ENCODE results near the gene SIRT4.
A peak's percentile ranks its signal among the peaks of the same experiment; 100 is the strongest.

Gene SIRT4

GRCh38 chr12:120266180-120266870 is 35.8 kb upstream of the SIRT4 start:
- no peak overlapping the region for H2BK120ac ChIP-seq (ENCODE audit: low read depth, low read length)
- H3K4me2 ChIP-seq (ENCODE audit: low read length, poor library complexity, severe bottlenecking): no peak overlapping the region
- H3K4me1 ChIP-seq (ENCODE audit: control insufficient read depth, insufficient read depth, low read depth, low read length): peaks cover 19% of the 10 kb centered on the region
- H3K27me3 ChIP-seq (ENCODE audit: control insufficient read depth in 1 of 2, insufficient read depth in 1 of 2, low read length in 2 of 2): no peaks in the 10 kb centered on the region
- H2AFZ ChIP-seq (ENCODE audit: low read depth, low read length): no peak overlapping the region
- peak overlapping the region; percentile 21 for H3K9ac ChIP-seq (ENCODE audit: low read length)
- H4K91ac ChIP-seq (ENCODE audit: low read length): no peak overlapping the region
- no peaks in the 10 kb centered on the region for H3K9me3 ChIP-seq (ENCODE audit: control insufficient read depth, low read length)
- WGBS: 67% methylated on average over 7 of the region's 8 CpGs
- H3K18ac ChIP-seq (ENCODE audit: low read depth in 1 of 2, low read length in 2 of 2): no peak overlapping the region
- no peak for DNase-seq
- H3K4ac ChIP-seq (ENCODE audit: low read depth in 1 of 2, low read length in 2 of 2): no peak overlapping the region
- H2AK5ac ChIP-seq (ENCODE audit: low read length, severe bottlenecking): peak overlapping the region; percentile 15
- H3K79me1 ChIP-seq (replicated peaks; ENCODE audit: low read length, poor library complexity, severe bottlenecking): no peaks in the 10 kb centered on the region
- peaks cover 0 to 17% of the 10 kb centered on the region in 2 experiments for H3K36me3 ChIP-seq (ENCODE audit: control insufficient read depth in 1 of 2, insufficient read depth in 2 of 2, low read depth in 1 of 2, low read length in 2 of 2)
- no peak overlapping the region for H3K27ac ChIP-seq (ENCODE audit: low read length, poor library complexity, severe bottlenecking)
- no peak overlapping the region for H2BK5ac ChIP-seq (ENCODE audit: low read depth, low read length, poor library complexity, severe bottlenecking)
- no peak overlapping the region for H2BK15ac ChIP-seq (ENCODE audit: low read depth, poor library complexity, severe bottlenecking)
- peak overlapping the region; percentile 45 for H4K8ac ChIP-seq (ENCODE audit: low read length)
- H3K4me3 ChIP-seq (ENCODE audit: insufficient read depth in 1 of 2, low read depth in 1 of 2, low read length in 2 of 2): peak overlapping the region in 1 of 2 experiments; percentile 14
- no peak overlapping the region for H3K23ac ChIP-seq (ENCODE audit: low read length in 2 of 2)
- no peak overlapping the region for H3K14ac ChIP-seq (ENCODE audit: low read length in 2 of 2)
- peak overlapping the region; percentile 1 to 75 for H2BK12ac ChIP-seq (ENCODE audit: low read length in 2 of 2)

- Histone ChIP-seq H3K79me1 (replicated peaks; ENCODE audit: low read length, poor library complexity, severe bottlenecking) (no peaks in the 10 kb centered on the region), H2BK120ac (ENCODE audit: low read depth, low read length) (no peak overlapping the region), H4K91ac (ENCODE audit: low read length) (no peak overlapping the region), H2BK15ac (ENCODE audit: low read depth, poor library complexity, severe bottlenecking) (no peak overlapping the region), H3K4me2 (ENCODE audit: low read length, poor library complexity, severe bottlenecking) (no peak overlapping the region), H2BK5ac (ENCODE audit: low read depth, low read length, poor library complexity, severe bottlenecking) (no peak overlapping the region), H3K27ac (ENCODE audit: low read length, poor library complexity, severe bottlenecking) (no peak overlapping the region), H2AFZ (ENCODE audit: low read depth, low read length) (no peak overlapping the region), H3K23ac (ENCODE audit: low read length in 2 of 2) (no peak overlapping the region), H3K14ac (ENCODE audit: low read length in 2 of 2) (no peak overlapping the region), H3K4me3 (ENCODE audit: insufficient read depth in 1 of 2, low read depth in 1 of 2, low read length in 2 of 2) (no peak overlapping the region), H3K27me3 (ENCODE audit: control insufficient read depth in 1 of 2, insufficient read depth in 1 of 2, low read length in 2 of 2) (no peaks in the 10 kb centered on the region), H3K36me3 (ENCODE audit: control insufficient read depth in 1 of 2, insufficient read depth in 2 of 2, low read depth in 1 of 2, low read length in 2 of 2) (peaks cover 0 to 6% of the 10 kb centered on the region in 2 experiments), H3K9me3 (ENCODE audit: control insufficient read depth, low read length) (no peaks in the 10 kb centered on the region), H3K9ac (ENCODE audit: low read length) (peak overlapping the region; percentile 5), H2BK12ac (ENCODE audit: low read length in 2 of 2) (no peak overlapping the region), H3K18ac (ENCODE audit: low read depth in 1 of 2, low read length in 2 of 2) (no peak overlapping the region), H4K8ac (ENCODE audit: low read length) (peak overlapping the region; percentile 37), H3K4ac (ENCODE audit: low read depth in 1 of 2, low read length in 2 of 2) (no peak overlapping the region), H3K4me1 (ENCODE audit: control insufficient read depth, insufficient read depth, low read depth, low read length) (peaks cover 9% of the 10 kb centered on the region), H2AK5ac (ENCODE audit: low read length, severe bottlenecking) (no peak overlapping the region)
- WGBS: 64% methylated on average over 4 of the region's 4 CpGs
- no peak for DNase-seq
Observed at GRCh38 chr12:120267736-120268135, 34.4 kb upstream of the SIRT4 start.

GRCh38 chr12:120276734-120277133 is 25.4 kb upstream of the SIRT4 start:
- 89% methylated on average over 2 of the region's 6 CpGs for WGBS
- Histone ChIP-seq H3K4me1 (ENCODE audit: control insufficient read depth, insufficient read depth, low read depth, low read length) (peaks cover 12% of the 10 kb centered on the region), H3K4me3 (ENCODE audit: insufficient read depth in 1 of 2, low read depth in 1 of 2, low read length in 2 of 2) (no peak overlapping the region)

GRCh38 chr12:120278137-120279069 is 23.7 kb upstream of the SIRT4 start:
- Histone ChIP-seq H2BK12ac (ENCODE audit: low read length in 2 of 2) (no peak overlapping the region), H3K18ac (ENCODE audit: low read depth in 1 of 2, low read length in 2 of 2) (no peak overlapping the region), H2AK5ac (ENCODE audit: low read length, severe bottlenecking) (no peak overlapping the region), H3K4me1 (ENCODE audit: control insufficient read depth, insufficient read depth, low read depth, low read length) (peaks cover 12% of the 10 kb centered on the region), H3K27ac (ENCODE audit: low read length, poor library complexity, severe bottlenecking) (no peak overlapping the region), H3K23ac (ENCODE audit: low read length in 2 of 2) (no peak overlapping the region), H3K79me1 (replicated peaks; ENCODE audit: low read length, poor library complexity, severe bottlenecking) (no peaks in the 10 kb centered on the region), H3K4ac (ENCODE audit: low read depth in 1 of 2, low read length in 2 of 2) (no peak overlapping the region), H4K91ac (ENCODE audit: low read length) (peak overlapping the region; percentile 50), H3K36me3 (ENCODE audit: control insufficient read depth in 1 of 2, insufficient read depth in 2 of 2, low read depth in 1 of 2, low read length in 2 of 2) (no peaks in the 10 kb centered on the region), H3K14ac (ENCODE audit: low read length in 2 of 2) (no peak overlapping the region), H3K9me3 (ENCODE audit: control insufficient read depth, low read length) (no peaks in the 10 kb centered on the region), H2BK15ac (ENCODE audit: low read depth, poor library complexity, severe bottlenecking) (no peak overlapping the region), H3K4me3 (ENCODE audit: insufficient read depth in 1 of 2, low read depth in 1 of 2, low read length in 2 of 2) (no peak overlapping the region), H3K27me3 (ENCODE audit: control insufficient read depth in 1 of 2, insufficient read depth in 1 of 2, low read length in 2 of 2) (no peaks in the 10 kb centered on the region), H2BK120ac (ENCODE audit: low read depth, low read length) (no peak overlapping the region), H4K8ac (ENCODE audit: low read length) (no peak overlapping the region), H3K4me2 (ENCODE audit: low read length, poor library complexity, severe bottlenecking) (no peak overlapping the region), H2AFZ (ENCODE audit: low read depth, low read length) (no peak overlapping the region), H3K9ac (ENCODE audit: low read length) (no peak overlapping the region), H2BK5ac (ENCODE audit: low read depth, low read length, poor library complexity, severe bottlenecking) (no peak overlapping the region)
- WGBS: 96% methylated on average over 43 of the region's 57 CpGs
- DNase-seq: no peak

More at GRCh38 chr12:120276734-120277133, 25.4 kb upstream of the SIRT4 start:
- Histone ChIP-seq H4K8ac (ENCODE audit: low read length) (no peak overlapping the region), H3K27me3 (ENCODE audit: control insufficient read depth in 1 of 2, insufficient read depth in 1 of 2, low read length in 2 of 2) (no peaks in the 10 kb centered on the region), H3K79me1 (replicated peaks; ENCODE audit: low read length, poor library complexity, severe bottlenecking) (no peaks in the 10 kb centered on the region), H2BK12ac (ENCODE audit: low read length in 2 of 2) (no peak overlapping the region), H3K27ac (ENCODE audit: low read length, poor library complexity, severe bottlenecking) (no peak overlapping the region), H3K9ac (ENCODE audit: low read length) (no peak overlapping the region), H3K9me3 (ENCODE audit: control insufficient read depth, low read length) (no peaks in the 10 kb centered on the region), H2BK120ac (ENCODE audit: low read depth, low read length) (no peak overlapping the region), H2BK5ac (ENCODE audit: low read depth, low read length, poor library complexity, severe bottlenecking) (no peak overlapping the region), H2AFZ (ENCODE audit: low read depth, low read length) (no peak overlapping the region), H3K36me3 (ENCODE audit: control insufficient read depth in 1 of 2, insufficient read depth in 2 of 2, low read depth in 1 of 2, low read length in 2 of 2) (no peaks in the 10 kb centered on the region), H3K4ac (ENCODE audit: low read depth in 1 of 2, low read length in 2 of 2) (no peak overlapping the region), H3K18ac (ENCODE audit: low read depth in 1 of 2, low read length in 2 of 2) (no peak overlapping the region), H3K23ac (ENCODE audit: low read length in 2 of 2) (no peak overlapping the region), H2AK5ac (ENCODE audit: low read length, severe bottlenecking) (no peak overlapping the region), H3K4me2 (ENCODE audit: low read length, poor library complexity, severe bottlenecking) (no peak overlapping the region), H2BK15ac (ENCODE audit: low read depth, poor library complexity, severe bottlenecking) (no peak overlapping the region), H3K14ac (ENCODE audit: low read length in 2 of 2) (no peak overlapping the region), H4K91ac (ENCODE audit: low read length) (no peak overlapping the region)
- DNase-seq: no peak
